ENCODE data around the gene CYB5B.

CYB5B gene

GRCh38 chr16:69443927-69444631 lies 19.7 kb downstream of the CYB5B start:
- DNase-seq (ENCODE audit: low read depth, low spot score): no peak

- DNase-seq (ENCODE audit: low read depth, low spot score): no peak
Measured at GRCh38 chr16:69444873-69445517, 20.6 kb downstream of the CYB5B start.

DNA sequence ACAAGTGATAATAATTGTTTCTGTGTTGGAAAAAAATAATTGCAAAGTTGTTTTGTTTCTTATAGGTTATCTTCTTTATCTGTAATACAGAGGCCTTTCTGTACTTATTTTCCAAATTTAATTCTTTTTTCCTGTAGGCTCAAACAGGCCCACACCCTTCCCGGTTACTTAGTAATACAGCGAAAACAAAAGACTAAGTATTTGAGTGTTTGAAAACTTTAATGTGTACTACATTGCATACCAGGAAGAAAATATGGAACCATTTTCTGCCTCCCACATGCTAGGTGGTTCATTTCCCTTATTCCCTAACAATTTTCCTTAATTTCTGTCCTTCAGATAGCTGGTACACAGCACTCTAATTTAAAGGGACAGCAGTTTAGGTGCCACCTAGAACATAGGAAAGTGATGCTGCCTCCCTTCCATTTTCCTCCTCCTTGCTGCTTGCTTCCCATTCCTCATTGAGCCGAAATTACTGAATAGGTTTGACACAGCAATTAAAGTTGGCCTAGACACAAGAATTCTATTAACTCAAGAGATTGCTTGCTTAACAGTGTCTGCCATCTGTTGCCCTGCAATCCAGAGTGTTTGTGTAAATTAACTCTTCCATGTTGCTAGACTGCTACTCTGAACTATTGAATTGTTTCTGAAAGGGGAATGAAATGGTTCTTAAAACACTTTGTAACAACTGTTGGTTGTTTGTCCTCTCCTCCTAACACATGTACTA lies 24.2 kb downstream of the CYB5B start:
- DNase-seq (ENCODE audit: low read depth, low spot score): no peak

DNA sequence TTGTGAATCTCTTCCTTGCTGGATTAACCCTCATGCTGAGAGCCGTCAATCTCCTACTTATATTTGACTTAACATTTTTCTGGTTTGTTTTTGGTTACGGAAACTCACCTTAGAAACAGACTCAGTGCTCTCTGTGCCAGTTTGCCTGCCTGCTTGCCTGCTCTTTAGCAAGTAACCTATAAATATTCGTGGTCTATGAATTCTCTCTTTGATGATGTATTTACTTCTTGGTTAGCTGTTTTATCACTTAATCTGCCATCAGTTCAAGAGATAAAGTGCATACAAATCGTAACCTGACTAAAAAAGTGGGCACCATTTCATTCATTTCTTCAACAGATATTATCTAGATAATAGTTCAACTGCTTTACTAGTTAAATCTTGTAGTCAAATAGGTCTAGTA lies 26.7 kb downstream of the CYB5B start:
- no peak for DNase-seq (ENCODE audit: low read depth, low spot score)

GRCh38 chr16:69453936-69454335 lies 29.5 kb downstream of the CYB5B start:
- DNase-seq (ENCODE audit: low read depth, low spot score): no peak

GRCh38 chr16:69463876-69464275 lies 39.5 kb downstream of the CYB5B start:
- DNase-seq (ENCODE audit: low read depth, low spot score): no peak

- DNase-seq (ENCODE audit: low read depth, low spot score): no peak
Measured at GRCh38 chr16:69465083-69465721, 40.8 kb downstream of the CYB5B start.

GRCh38 chr16:69465881-69466280 lies 41.5 kb downstream of the CYB5B start:
- DNase-seq (ENCODE audit: low read depth, low spot score): no peak

- DNase-seq (ENCODE audit: low read depth, low spot score): no peak
Measured at GRCh38 chr16:69466547-69466946, 42.1 kb downstream of the CYB5B start.

- DNase-seq (ENCODE audit: low read depth, low spot score): no peak
Measured at GRCh38 chr16:69467080-69467479, 42.7 kb downstream of the CYB5B start.

GRCh38 chr16:69467531-69468204 lies 43.2 kb downstream of the CYB5B start:
- DNase-seq (ENCODE audit: low read depth, low spot score): no peak

GRCh38 chr16:69469807-69470561 lies 45.6 kb downstream of the CYB5B start:
- DNase-seq (ENCODE audit: low read depth, low spot score): no peak

GRCh38 chr16:69471121-69471520 lies 46.7 kb downstream of the CYB5B start:
- no peak for DNase-seq (ENCODE audit: low read depth, low spot score)

DNA sequence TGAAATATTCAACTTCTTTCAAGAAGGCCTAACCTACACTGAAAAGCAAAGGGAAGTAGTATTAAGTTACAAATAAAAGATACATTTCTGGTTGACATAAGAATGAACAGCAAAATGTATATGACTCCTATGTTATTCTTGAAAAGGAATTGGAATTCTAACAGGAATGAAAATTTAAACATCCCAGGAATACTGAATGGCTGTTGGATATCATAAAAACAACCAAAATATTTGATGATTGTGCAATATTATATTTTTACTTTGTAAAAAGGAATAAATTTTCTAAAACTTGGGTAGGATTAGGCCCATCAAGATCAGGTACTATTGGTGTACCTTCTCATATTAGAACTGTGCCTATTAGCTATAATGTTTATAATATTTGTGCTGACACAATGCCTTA lies 50.0 kb downstream of the CYB5B start:
- no peak for DNase-seq (ENCODE audit: low read depth, low spot score)

- no peak for DNase-seq (ENCODE audit: low read depth, low spot score)
Measured at GRCh38 chr16:69476920-69477443, 52.6 kb downstream of the CYB5B start.

DNA sequence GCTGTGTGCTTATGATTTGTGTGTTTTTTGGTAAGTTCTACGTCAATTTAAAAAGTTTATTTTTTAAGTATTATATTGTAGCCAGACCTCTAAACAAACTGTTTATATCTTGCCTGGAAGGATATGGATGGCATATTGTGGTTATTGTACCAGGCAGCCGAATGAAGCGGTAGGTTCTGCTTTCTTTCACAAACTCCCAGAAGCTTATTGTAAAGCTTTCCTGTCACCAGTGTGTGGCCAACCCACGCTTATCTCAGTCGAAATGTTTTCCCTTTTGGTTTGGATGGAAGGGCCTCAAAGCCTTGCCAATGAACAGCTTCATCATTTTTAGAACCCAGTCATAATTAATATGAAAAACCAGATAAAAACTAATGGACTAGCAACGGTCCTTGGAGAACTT lies 53.1 kb downstream of the CYB5B start:
- no peak for DNase-seq (ENCODE audit: low read depth, low spot score)

GRCh38 chr16:69478685-69479084 lies 54.3 kb downstream of the CYB5B start:
- no peak for DNase-seq (ENCODE audit: low read depth, low spot score)

DNA sequence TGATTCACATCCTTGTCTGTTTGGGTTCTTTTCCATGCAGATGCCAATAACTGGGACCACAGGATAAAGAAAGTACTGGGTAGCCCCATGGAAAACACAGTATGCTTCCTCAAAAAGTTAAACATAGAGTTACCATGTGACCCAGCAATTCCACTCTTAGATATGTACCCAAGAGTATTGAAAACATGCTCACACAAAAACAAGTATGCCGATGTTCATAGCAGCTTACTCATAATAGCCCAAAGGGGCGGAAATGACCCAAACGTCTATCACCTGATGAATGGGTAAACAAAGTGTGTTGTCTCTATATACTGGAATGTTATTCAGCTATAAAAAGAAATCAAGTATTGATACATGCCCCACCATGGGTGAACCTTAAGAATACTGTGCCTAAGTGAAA lies 55.4 kb downstream of the CYB5B start:
- no peak for DNase-seq (ENCODE audit: low read depth, low spot score)

GRCh38 chr16:69481901-69482341 lies 57.5 kb downstream of the CYB5B start:
- no peak for DNase-seq (ENCODE audit: low read depth, low spot score)

- no peak for DNase-seq (ENCODE audit: low read depth, low spot score)
Measured at GRCh38 chr16:69482410-69482991, 58.1 kb downstream of the CYB5B start.
